Epithelial cell of prostate (primary cell): Measurements from ENCODE around the gene MYMX.
"Not testable (repeated sequence)": the region's sequence is repeated elsewhere in the genome, so short reads cannot be mapped to it uniquely, and the experiment has no call there.

Experiments
- DNase-seq: peaks from one replicate; pipeline ENCODE4 v3.0.0-alpha.2; 2011; ENCODE audit warnings: low read depth, low spot score
- H3K27ac ChIP-seq: fragments of 450-650 bp; 2 replicates; pipeline ENCODE4 v1.5.1; 2017; ENCODE audit warnings: mild to moderate bottlenecking

MYMX gene

DNA sequence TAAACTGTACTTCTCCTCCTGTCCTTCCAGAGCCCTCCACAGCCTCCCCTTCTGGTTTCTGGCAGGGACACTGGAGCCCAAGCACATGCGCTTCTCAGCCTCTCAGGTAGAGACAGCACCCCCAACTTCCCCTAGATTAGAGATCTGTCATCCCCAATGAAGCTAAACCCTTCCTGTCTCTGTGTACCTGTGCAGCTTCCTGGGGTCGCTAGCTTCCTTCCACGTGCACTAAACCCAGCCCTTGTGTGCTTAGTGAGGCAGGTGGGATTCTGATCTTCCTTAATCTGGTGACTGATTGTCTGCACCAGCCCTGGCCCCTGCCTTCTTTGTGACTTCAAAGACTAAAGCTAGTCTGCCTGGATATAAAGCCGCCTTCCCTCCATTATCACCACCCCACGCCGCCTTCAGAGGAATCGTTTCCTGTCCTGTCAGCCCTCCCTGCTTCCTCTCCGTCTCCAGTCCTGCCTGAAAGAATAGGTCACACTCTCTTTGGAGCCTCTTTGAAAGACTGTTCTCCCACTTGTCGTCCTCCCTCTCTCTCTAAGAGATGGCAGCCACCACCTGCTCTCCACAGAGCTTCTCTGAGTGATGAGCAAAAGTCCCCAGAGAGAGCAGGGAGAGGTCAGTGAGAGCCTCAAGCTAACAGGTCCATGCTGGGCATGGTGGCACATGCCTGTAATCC is 30.6 kb upstream of the MYMX start:
- no peak overlapping the region for H3K27ac ChIP-seq
- no peak for DNase-seq

DNA sequence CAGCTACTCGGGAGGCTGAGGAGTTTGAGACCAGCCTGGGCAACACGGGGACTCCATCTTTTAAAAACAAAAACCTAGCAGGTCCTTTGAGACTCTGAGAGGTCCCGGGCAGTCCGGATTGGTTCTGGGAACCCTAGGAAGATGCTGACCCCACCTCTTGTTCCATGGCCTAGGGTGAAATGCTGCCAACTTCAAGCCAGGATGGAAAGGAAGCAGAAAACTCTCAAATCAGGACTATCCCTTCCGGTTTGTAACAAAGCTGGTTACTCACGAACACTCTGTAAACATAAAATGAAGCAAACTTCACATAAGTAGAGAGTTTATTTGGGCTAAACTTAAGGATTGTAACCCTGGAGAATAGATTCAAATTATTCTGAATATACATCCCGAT is 30.1 kb upstream of the MYMX start:
- no peak overlapping the region for H3K27ac ChIP-seq
- no peak for DNase-seq

DNA sequence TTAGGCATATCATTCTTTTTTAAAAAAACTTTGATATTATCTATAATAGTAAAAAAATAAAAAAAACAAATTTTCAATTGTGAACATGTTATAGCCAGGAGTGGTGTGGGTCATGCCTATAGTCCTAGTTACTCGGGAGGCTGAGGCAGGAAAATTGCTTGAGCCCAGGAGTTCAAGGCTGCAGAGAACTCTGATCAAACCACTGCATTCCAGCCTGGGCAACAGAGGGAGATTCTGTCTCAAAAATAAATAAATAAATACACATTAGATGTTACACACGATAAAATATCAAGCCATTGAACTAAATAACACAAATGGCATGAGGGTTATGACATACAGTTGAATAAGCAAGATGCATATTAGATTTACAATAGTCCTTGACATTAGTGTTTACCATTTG is 27.9 kb upstream of the MYMX start:
- H3K27ac ChIP-seq: no peak overlapping the region
- no peak for DNase-seq

DNA sequence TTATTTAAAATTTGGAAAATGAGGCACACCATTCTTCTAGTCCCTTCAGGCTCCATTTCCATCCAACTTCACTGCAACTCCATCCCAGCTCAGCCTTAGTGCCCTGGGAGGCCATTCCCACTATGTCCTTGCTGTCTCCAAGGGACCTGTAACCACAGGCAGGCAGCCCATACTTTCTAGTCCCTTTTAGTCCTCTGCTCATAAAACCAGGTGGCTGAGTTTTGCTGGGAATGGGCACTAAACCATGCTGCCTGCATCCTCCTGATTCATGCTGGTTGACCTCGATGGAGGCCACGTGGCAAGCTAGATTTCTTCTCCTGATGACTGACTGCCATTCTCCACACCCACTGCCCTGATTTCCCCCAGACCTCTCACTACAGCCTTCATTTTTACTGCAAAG is 27.5 kb upstream of the MYMX start:
- no peak overlapping the region for H3K27ac ChIP-seq
- DNase-seq: no peak

DNA sequence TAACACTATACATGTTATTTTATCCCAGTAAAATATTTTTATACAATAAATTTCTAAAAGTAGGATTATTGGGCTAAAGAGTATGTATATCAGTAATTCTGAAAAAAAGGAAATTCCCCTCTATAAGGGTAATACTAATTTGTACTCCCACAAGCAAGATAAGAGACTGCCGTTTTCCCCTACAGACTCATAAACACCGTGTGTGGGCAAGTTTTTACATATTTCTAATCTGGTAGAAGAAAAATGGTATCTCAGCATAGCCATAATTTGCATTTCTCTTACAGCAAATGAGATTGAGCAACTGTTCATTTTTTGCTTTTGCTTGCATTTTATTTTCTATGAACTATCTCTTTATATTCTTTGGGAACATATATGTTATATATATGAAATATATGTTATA is 26.0 kb upstream of the MYMX start:
- H3K27ac ChIP-seq: no peak overlapping the region
- no peak for DNase-seq

DNA sequence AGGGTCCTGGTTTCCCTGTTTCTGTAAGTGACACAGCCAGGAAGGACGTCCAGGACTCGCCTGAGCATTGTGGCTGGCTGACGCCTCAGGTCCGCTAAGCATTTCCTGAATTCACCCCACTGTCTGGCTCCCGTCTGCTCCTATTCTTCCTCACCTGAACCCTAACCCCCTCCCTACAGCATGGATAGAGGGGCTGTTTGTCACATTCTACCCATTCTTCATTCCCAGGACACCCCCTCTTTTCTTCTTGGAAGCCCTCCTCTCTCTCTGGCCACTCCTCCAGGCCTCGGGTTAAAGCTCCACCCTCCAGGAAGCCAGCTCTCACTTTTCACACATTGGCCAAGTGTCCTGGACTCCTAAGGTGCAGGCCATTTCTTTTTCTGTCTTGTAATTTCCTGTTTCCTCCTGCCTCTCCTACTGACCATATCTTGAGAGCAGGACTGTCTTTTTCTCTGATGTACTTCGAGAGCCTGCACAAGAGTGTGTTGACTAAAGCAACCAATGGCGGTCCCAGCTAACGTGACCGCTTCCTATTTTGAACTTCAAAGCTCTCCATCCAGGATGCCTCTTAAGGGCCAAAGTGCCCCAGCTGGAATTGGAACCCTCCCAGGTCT is 24.2 kb upstream of the MYMX start:
- H3K27ac ChIP-seq: no peak overlapping the region
- DNase-seq: no peak

DNA sequence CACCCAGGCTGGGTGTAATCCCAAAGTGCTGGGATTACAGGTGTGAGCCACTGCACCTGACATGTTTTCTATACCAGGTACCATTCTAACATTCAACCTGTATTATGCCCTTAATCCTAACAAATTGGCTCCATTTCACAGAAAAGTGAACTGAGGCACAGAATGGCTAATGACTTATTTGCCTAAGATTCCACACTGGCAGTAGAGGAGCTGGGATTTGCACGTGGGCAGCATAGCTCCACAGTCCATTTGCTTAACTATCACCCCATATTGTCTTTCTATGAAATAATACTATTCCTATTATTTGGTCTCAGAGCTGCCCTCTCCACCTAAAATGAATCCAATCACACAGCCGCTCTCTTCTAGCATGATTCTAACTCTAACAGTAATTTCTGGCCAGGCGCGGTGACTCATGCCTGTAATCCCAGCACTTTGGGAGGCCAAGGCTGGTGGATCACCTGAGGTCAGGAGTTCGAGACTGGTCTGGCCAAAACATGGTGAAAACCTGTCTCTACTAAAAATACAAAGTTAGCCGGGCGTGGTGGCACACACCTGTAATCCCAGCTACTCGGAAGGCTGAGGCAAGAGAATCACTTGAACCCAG is 23.3 kb upstream of the MYMX start:
- H3K27ac ChIP-seq: no peak overlapping the region
- no peak for DNase-seq

DNA sequence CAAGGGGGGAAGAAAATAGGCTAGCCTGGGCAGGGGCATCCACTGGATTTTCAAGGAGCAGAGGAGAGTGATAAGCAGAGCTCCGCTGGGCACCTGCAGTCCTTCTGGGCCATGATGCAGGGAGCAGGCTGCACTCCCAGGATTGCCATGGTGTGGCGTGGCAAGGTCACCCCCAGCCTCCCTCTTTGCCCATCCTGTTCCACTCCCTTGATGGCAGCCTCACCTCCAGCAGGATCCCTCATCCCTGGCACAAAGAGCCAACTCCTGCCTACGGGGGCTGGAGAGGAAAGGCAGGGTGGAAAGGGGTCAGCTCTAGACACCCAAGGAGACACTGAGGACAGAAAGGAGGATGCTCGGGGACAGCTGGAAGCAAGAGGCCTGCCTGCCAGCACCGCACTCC is 22.4 kb upstream of the MYMX start:
- no peak for DNase-seq
- H3K27ac ChIP-seq: no peak overlapping the region

DNA sequence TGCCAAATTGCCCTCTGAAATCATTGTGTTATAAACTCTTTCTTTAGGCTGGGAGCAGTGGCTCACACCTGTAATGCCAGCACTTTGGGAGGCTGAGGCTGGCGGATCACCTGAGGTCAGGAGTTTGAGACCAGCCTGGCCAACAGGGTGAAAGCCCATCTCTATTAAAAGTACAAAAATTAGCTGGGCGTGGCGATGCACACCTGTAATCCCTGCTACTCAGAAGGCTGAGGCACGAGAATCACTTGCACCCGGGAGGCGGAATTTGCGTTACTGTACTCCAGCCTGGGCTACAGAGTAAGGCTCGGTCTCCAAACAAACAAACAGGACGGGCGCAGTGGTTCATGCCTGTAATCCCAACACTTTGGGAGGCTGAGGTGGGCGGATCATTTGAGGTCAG is 20.4 kb upstream of the MYMX start:
- H3K27ac ChIP-seq, DNase-seq: not testable (repeated sequence)

DNA sequence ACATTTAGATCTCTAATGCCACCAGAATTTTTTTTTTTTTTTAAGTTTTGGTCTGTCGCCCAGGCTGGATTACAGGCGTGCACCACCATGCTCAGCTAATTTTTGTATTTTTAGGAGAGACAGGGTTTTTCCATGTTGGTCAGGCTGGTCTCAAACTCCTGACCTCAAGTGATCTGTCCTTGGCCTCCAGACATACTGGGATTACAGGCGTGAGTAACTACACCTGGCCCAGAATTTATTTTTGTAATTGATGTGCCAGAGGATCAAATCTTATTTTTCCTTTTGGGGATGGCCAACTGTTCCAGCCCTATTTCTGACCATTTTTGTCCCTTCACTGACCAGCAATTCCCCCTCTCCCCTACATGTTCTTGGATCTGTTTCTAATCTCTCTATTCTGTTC is 18.0 kb upstream of the MYMX start:
- no peak overlapping the region for H3K27ac ChIP-seq
- DNase-seq: no peak

DNA sequence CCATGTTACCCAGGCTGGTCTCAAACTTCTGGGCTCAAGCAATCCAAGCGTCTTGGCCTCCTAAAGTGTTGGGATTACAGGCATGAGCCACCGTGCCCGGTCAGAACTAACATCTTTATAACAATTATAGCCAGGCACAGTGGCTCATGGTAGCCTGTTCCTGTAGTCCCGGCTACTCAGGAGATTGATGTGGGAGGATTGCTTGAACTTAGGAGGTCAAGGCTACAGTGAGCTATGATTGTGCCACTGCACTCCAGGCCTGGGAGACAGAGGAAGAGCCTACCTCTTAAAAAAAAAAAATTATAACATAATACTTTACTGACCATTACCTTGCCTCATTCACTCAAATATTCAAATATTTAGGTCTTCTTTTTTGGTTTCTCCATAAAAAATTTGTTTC is 16.8 kb upstream of the MYMX start:
- no peak overlapping the region for H3K27ac ChIP-seq
- no peak for DNase-seq

DNA sequence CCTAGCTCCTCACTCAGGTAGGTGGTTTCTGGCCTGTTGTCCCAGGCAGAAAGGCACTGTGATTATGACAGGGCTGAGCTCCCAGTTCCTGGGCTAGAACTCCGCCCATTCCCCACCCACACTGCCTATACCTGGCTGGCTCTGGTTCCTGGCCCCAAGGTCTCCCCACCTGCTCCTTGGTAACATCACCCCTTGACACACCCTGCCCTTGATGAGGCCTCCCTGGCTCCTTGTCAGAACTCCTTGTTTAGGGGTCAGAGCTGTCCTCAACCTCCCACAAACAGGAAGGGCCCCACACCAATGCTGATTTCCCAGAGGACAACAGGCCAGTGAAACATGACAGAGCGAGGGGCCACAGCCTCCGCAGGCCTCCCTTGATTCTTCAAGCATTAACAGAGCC is 15.5 kb upstream of the MYMX start:
- no peak for DNase-seq
- H3K27ac ChIP-seq: peak overlapping the region; percentile 72

DNA sequence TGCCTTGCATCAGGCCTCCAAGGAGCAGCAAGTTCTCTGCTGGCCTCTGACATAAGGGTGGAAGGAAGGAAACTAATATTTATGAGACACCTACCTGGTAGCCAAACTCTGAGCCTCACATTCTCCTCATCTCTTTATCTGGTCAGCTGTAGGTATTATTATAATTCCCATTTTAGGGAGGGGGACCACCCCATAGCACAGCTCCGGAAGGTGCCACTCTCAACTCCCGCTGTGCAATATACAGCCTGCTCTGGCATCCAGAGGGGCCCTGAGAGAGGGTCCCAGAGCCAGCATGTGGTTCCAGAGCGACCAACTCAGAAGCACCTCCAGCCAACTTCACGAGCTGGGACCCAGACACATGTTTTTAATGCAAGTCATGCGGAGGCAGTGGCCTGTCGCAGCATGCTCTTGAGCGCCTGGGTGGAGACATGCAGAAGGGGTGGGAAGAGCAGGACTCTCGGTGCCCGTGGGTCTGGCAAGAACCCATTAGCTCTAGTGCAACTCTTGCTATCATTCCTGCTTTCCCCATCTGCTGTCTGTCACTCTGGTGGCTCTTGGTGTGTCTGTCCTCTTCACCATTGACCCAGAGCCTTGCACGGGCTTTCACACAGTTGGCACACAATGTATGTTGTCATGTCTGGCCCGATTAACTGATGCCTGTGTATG is 15.0 kb upstream of the MYMX start:
- peak overlapping the region; percentile 72 for H3K27ac ChIP-seq
- peak; percentile 31 for DNase-seq

DNA sequence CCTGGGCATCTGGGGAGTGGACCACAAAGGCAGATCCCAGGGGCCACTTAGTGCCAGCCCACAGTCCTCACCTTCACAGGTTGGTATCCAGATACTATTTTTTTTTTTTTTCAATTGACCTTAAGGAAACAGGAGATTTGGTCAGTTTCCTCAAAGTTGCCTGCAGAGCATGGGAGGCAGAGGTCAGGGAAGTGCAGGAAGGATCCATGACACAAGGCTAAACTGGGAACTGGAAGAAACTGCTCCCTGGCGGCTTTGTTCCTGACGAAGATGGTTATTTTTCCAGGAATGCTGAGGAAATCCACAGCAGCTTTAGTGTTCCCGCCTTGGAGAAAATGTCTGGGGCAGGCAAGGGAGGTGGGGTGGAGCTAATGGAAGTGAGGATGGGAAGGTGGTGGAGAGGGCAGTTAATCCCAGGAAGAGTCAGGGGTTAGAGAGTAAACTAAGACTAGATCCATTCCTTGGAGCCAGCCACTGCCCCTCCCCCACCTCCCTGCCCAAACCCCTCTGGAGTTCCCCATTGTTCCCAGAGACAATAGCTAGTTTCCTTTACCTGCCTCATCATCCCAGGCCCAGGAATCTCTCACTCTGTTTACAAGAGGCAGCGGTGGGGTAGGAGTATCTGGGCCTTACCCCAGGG is 14.3 kb upstream of the MYMX start:
- peak overlapping the region; percentile 72 for H3K27ac ChIP-seq
- DNase-seq: no peak

DNA sequence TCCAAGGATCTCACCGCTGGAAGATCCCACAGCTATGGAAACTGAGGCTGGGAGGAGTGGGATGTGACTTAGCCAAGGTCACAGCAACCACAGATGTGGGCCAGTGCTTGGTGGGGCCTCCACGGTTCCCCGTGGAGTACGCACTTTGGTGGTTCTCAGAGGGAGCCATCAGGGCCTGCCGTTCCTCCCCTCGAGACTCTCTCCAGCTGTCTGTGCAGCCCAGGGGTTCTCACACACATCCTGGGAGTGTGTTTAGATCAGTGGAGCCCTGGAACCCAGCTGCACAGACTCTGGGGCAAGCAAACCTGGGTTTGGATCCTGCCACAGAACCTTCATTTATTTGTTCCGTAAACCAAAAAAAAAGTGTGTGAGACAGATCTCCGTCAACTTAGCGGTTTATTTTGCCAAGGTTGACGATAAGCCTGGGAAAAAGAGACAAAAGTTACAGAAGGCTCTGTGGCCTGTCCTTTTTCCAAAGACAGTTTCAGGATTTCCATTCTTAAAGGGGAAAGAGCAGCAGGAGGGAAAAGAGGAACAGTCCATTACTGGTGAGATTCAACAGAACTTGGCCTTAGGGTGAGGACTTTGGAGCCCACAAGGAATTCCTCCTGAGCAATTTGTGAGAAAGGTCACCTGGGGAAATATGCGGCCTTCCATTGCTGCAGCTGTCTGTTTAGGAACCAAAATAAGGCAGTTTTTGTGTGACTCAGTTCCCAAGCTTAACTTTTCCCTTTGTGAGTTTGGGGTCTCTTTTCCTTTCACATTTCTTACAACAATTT is 13.6 kb upstream of the MYMX start:
- no peak overlapping the region for H3K27ac ChIP-seq
- DNase-seq: no peak

DNA sequence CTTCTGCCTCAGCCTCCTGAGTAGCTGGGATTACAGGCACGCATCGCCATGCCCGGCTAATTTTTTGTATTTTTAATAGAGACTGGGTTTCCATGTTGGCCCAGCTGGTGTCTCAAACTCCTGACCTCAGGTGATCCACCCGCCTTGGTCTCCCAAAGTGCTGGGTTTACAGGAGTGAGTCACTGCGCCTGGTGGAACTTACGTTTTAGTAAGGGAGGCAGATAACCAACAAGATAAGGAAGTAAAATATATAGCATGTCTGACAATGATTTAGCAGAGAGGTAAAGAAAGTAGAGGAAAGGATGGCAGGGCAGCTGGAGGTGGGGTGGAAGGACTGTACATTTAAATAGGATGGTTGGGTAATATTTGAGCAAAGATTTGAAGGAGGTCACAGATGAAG is 12.8 kb upstream of the MYMX start:
- DNase-seq: no peak
- no peak overlapping the region for H3K27ac ChIP-seq

DNA sequence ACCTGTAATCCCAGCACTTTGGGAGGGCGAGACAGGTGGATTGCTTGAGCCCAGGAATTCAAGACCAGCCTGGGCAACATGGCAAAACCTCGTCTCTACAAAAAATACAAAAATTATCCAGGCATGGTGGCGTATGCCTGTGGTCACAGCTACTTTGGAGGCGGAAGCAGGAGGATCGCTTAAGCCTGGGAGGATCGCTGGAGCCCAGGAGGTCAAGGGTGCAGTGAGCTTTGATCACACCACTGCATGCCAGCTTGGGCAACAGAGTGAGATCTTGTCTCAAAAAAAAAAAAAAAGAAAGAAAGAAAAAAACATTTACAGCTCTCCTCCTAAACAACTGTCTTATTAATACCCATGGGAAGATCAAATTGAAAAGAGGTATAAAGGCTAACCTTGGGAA is 8.8 kb upstream of the MYMX start:
- no peak for DNase-seq
- no peak overlapping the region for H3K27ac ChIP-seq

DNA sequence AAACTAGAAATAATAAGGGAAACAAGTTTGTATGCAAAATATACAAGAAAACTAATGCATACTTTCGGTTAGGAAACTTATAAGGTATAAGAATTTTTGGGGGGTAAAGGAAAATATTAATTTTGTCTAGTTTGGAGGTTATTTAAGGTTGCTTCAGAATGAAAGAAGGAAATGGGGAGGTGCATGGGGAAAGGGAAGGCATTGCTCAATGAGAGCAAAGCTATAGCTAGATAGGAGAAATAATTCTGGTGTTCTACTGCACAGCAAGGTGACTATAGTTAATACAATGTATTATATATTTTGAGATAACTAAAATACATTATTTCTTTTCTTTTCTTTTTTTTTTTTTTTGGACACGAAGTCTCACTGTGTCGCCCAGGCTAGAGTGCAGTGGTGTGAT is 5.4 kb upstream of the MYMX start:
- no peak for DNase-seq
- no peak overlapping the region for H3K27ac ChIP-seq

DNA sequence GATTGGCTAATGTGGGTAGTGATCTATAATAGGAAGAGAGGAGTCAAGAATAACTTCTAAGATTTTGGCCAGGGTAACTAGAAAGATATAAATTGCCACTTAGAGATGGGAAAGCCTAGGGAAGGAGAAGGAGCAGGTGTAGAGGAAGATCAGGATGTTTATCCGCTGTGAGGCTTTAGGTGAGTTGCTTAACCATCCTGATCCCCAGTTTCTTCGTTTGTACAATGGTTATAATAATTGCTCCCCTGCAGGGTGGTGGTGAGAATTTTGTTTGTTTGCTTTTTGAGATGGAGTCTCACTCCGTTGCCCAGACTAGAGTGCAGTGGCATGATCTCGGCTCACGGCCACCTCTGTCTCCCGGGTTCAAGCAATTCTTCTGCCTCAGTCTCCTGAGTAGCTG is 2.4 kb upstream of the MYMX start:
- no peak for DNase-seq

More for the DNA sequence above, 2.4 kb upstream of the MYMX start:
- H3K27ac ChIP-seq: no peak overlapping the region
